Fibroblast of lung (primary cell): ENCODE measurements around the gene PDIK1L. TPM values are rescaled to one million over a fixed set of nuclear protein-coding genes. Genes with fewer than 3 reads are reported as not detected.

Experiments used
- DNase-seq, 2 donors: peaks; one replicate each; pipeline versions ENCODE4 v3.0.0 to v3.0.0-alpha.2; 2010; ENCODE audit warnings: low read depth in 2 of 2
- H2AFZ ChIP-seq: 2 replicates; pipeline ENCODE4 v1.5.1; 2012; ENCODE audit warnings: low read length, control low read depth, inconsistent platforms
- H3K27ac ChIP-seq: 2 replicates; pipeline ENCODE4 v1.5.1; 2011; ENCODE audit warnings: low read length, control low read depth; ENCODE audit not compliant: insufficient read depth
- H3K27me3 ChIP-seq: 2 replicates; pipeline ENCODE4 v1.5.1; 2011; ENCODE audit warnings: mild to moderate bottlenecking, low read length; ENCODE audit not compliant: control insufficient read depth, insufficient read depth
- H3K36me3 ChIP-seq: 2 replicates; pipeline ENCODE4 v1.5.1; 2011; ENCODE audit warnings: low read length; ENCODE audit not compliant: control insufficient read depth, insufficient read depth
- H3K4me1 ChIP-seq: 2 replicates; pipeline ENCODE4 v1.5.1; 2011; ENCODE audit warnings: low read length; ENCODE audit not compliant: control insufficient read depth, insufficient read depth; ENCODE audit errors: extremely low read depth
- H3K4me2 ChIP-seq: 2 replicates; pipeline ENCODE4 v1.5.1; 2011; ENCODE audit warnings: low read length, control low read depth; ENCODE audit not compliant: insufficient read depth; ENCODE audit errors: extremely low read depth
- H3K4me3 ChIP-seq, 4 experiments: fragments of 200-600 bp in 1 of 4; sonication (generic) in 1 of 4; replicated peaks in 1 of 4; 2 replicates each; pipeline ENCODE4 v1.5.1; 2011 to 2016; ENCODE audit warnings: low read length in 4 of 4, low read depth in 3 of 4, mild to moderate bottlenecking in 3 of 4, control low read depth in 2 of 4, inconsistent platforms in 1 of 4, mixed read lengths in 1 of 4; ENCODE audit not compliant: insufficient read depth in 1 of 4; ENCODE audit errors: control extremely low read depth in 1 of 4
- H3K79me2 ChIP-seq: 2 replicates; pipeline ENCODE4 v1.5.1; 2012; ENCODE audit warnings: mild to moderate bottlenecking, low read length, inconsistent platforms; ENCODE audit not compliant: control insufficient read depth, insufficient read depth
- H3K9ac ChIP-seq: 2 replicates; pipeline ENCODE4 v1.5.1; 2011; ENCODE audit warnings: mild to moderate bottlenecking, low read length, control low read depth; ENCODE audit not compliant: insufficient read depth
- H3K9me3 ChIP-seq: 2 replicates; pipeline ENCODE4 v1.5.1; 2012; ENCODE audit warnings: low read depth, low read length; ENCODE audit not compliant: control insufficient read depth, insufficient read depth
- H4K20me1 ChIP-seq: 2 replicates; pipeline ENCODE4 v1.5.1; 2011; ENCODE audit warnings: low read length; ENCODE audit not compliant: control insufficient read depth, insufficient read depth; ENCODE audit errors: extremely low read depth
- EZH2 ChIP-seq: IDR thresholded peaks from 2 replicates; pipeline ENCODE4 v1.5.1; 2012; ENCODE audit warnings: low read length, control low read depth, mild to moderate bottlenecking; ENCODE audit errors: missing control alignments
- polyA plus RNA-seq, 2 donors: library from polyadenylated mRNA; depleted of rRNA in 1 of 2; stranded (reverse) in 1 of 2; unstranded in 1 of 2; fragments of >200 nt; gene quantifications; 2 replicates each; pipeline ENCODE4 v1.2.1, GENCODE V29; 2011 to 2012; ENCODE audit warnings: missing spikeins in 1 of 2
- total RNA-seq: library from RNA; depleted of rRNA; stranded (reverse); fragments of >200 nt; gene quantifications from 2 replicates; pipeline ENCODE4 v1.2.1, GENCODE V29; 2014
- TF ChIP-seq, protein P1 (sequence below), 2 donors: IDR thresholded peaks in 1 of 2; conservative IDR thresholded peaks in 1 of 2; 1 replicate in 1 of 2; 2 replicates in 1 of 2; pipeline ENCODE4 v1.5.1; 2011 to 2012; ENCODE audit warnings: low read length in 2 of 2, control low read depth in 1 of 2, inconsistent platforms in 1 of 2, low read depth in 1 of 2, mild to moderate bottlenecking in 1 of 2

PDIK1L gene
- total and polyA plus RNA-seq, 2 donors (not counting 1 experiment from before 2014, with no cell fraction given), result 3.0 to 4.3 TPM

DNA sequence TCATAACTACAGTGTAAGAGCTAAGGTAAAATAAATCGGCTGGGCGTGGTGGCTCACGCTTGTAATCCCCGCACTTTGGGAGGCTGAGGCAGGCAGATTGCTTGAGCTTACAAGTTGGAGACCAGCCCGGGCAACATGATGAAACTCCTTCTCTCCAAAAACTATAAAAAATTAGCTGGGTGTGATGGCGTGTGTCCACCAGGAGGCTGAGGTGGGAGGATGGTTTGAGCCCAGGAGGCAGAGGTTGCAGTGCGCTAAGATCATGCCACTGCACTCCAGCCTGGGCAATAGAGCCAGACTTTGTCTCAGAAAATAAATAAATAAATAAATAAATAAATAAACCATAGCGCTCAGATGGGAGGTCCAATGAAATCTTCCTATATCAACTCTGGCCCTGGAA, 30.5 kb downstream of the PDIK1L start:
- Histone ChIP-seq H3K36me3 (no peaks in the 10 kb centered on the region), H3K4me1 (no peaks in the 10 kb centered on the region)
- DNase-seq, result no peak

DNA sequence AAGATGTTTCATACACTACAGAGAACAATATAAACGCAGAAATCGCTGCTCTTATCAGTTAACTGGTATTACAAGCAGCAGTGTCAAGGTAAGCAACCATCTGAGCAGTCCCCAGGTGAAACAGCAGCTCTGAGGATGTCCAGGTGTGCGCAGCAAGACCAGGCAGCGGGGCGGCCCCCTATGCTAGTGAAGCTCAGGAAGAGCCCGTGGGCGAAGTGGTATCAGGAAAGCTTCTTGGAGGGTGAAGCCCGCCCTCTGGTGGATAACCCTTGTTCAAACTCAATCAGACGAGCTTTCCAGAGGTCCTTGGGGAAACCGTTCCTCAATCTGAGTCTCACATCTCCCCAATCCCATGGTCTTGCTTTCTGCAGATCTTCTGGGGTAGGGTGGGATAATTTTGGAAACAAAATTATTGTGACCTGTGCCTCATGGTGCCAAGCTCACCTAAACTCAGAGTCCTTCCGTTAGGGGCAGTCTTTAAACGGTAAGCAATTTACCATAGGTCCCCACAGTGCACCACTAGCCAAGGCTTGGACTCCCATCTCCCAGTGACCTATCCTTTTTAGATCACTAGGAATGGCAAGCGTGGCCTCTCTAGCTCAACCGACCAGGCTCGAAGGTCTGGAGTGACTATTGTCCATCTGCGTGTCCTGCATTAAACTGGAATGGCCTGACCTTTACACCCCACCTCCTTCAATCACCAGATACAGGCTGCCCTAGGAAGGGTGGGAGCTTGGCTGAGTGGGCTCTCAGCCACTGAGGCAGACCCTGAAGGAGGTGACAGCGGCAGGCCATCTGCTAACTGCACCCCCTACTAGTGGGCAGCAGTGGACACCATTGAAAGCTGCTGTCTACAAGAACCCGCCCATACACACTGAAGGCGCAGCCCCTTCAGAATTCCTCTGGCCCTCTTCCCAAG, 33.7 kb downstream of the PDIK1L start:
- Histone ChIP-seq H3K9ac (no peak overlapping the region), H3K27me3 (peaks cover 12% of the 10 kb centered on the region), H3K9me3 (no peaks in the 10 kb centered on the region), H4K20me1 (no peaks in the 10 kb centered on the region), H3K4me3 (no peak overlapping the region), H3K79me2 (no peaks in the 10 kb centered on the region), H2AFZ (no peak overlapping the region), H3K36me3 (no peaks in the 10 kb centered on the region), H3K4me2 (no peak overlapping the region), H3K4me1 (no peaks in the 10 kb centered on the region), H3K27ac (no peak overlapping the region)
- peak; percentile 70 to 85 for DNase-seq
- no peak for TF ChIP-seq EZH2
- TF ChIP-seq, protein P1, sequence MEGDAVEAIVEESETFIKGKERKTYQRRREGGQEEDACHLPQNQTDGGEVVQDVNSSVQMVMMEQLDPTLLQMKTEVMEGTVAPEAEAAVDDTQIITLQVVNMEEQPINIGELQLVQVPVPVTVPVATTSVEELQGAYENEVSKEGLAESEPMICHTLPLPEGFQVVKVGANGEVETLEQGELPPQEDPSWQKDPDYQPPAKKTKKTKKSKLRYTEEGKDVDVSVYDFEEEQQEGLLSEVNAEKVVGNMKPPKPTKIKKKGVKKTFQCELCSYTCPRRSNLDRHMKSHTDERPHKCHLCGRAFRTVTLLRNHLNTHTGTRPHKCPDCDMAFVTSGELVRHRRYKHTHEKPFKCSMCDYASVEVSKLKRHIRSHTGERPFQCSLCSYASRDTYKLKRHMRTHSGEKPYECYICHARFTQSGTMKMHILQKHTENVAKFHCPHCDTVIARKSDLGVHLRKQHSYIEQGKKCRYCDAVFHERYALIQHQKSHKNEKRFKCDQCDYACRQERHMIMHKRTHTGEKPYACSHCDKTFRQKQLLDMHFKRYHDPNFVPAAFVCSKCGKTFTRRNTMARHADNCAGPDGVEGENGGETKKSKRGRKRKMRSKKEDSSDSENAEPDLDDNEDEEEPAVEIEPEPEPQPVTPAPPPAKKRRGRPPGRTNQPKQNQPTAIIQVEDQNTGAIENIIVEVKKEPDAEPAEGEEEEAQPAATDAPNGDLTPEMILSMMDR (conservative IDR thresholded peaks at IDR 0.05 in 1 of 2, IDR thresholded peaks at IDR 0.05 in 1 of 2; ENCODE audit: low read depth in 1 of 2, low read length in 2 of 2), result peak; percentile 70 to 73

More for the DNA sequence above, 30.5 kb downstream of the PDIK1L start:
- no peak for TF ChIP-seq EZH2
- TF ChIP-seq, protein P1 (conservative IDR thresholded peaks at IDR 0.05 in 1 of 2, IDR thresholded peaks at IDR 0.05 in 1 of 2; ENCODE audit: low read depth in 1 of 2, low read length in 2 of 2), result no peak
- H3K4me2 ChIP-seq, result no peak overlapping the region
- no peaks in the 10 kb centered on the region for H3K79me2 ChIP-seq
- no peaks in the 10 kb centered on the region for H4K20me1 ChIP-seq
- H3K9me3 ChIP-seq, result no peaks in the 10 kb centered on the region
- H3K27ac ChIP-seq, result no peak overlapping the region
- H3K27me3 ChIP-seq, result no peaks in the 10 kb centered on the region
- H2AFZ ChIP-seq, result no peak overlapping the region
- no peak overlapping the region for H3K4me3 ChIP-seq
- H3K9ac ChIP-seq, result no peak overlapping the region

DNA sequence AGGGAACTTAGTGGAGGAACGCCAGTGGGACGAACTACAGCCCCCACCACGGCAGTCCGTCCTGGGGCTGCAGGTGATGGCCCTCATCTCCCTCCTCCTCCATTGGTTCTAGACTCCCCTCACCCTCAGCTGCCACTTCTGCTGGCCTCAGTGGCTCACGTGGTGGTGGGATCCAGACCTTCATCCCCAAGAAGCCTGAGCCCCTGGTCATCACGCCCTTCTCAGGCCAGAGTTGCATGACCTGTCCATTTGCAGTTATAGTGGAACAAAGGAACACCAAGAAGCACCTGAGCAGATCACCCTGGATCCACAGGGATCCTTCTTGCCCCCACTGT, 34.3 kb downstream of the PDIK1L start:
- no peak overlapping the region for H3K4me3 ChIP-seq
- H3K9me3 ChIP-seq, result no peaks in the 10 kb centered on the region
- H3K27me3 ChIP-seq, result peaks cover 12% of the 10 kb centered on the region
- no peak for TF ChIP-seq EZH2
- TF ChIP-seq, protein P1 (conservative IDR thresholded peaks at IDR 0.05 in 1 of 2, IDR thresholded peaks at IDR 0.05 in 1 of 2; ENCODE audit: low read depth in 1 of 2, low read length in 2 of 2), result no peak
- no peak overlapping the region for H3K4me2 ChIP-seq
- H3K79me2 ChIP-seq, result no peaks in the 10 kb centered on the region
- H4K20me1 ChIP-seq, result no peaks in the 10 kb centered on the region
- DNase-seq, result no peak
- no peaks in the 10 kb centered on the region for H3K4me1 ChIP-seq
- no peak overlapping the region for H3K9ac ChIP-seq
- H2AFZ ChIP-seq, result no peak overlapping the region
- H3K36me3 ChIP-seq, result no peaks in the 10 kb centered on the region
- H3K27ac ChIP-seq, result no peak overlapping the region
